Measurements from ENCODE around the gene PMP22. TPM values are rescaled to one million over a fixed set of nuclear protein-coding genes. Genes with fewer than 3 reads are reported as not detected.

The PMP22 gene
- total RNA-seq, 1 donor from 2014 or later = not detected

DNA sequence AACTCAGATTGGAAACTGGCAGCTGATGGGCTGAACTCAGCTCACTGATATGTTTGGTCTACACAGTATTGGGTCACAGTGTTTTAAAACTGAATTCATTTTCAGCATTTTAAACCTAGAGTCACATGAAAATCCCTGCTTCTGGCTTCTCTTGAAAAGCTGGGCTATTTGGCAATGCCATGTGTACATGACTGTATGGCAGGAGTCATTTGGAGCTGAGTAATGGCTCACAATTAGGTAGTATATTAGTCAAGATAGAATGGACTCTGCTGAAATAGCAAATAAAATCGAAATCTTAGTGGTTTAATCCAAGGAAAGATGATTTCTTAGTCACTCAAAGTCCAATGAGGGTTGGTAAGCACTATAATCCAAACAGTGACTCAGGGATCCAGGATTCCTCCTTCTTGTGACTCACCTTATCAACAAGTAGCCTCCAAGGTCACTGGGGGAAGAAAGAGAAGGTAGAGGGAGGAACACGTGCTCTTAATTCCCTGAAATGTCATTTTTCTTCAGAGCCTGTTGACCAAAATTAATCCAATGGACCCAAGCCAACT, 13.9 kb upstream of the PMP22 start:
- Mint-ChIP-seq H3K36me3 (ENCODE audit: low read depth) (no peaks in the 10 kb centered on the region), H3K27me3 (peaks cover 6% of the 10 kb centered on the region), H3K4me1 (no peaks in the 10 kb centered on the region), H3K9me3 (no peaks in the 10 kb centered on the region), H3K27ac (no peak overlapping the region), H3K4me3 (no peak overlapping the region)
- no peak for DNase-seq
- ChIA-PET POLR2A (no interaction called here), CTCF (no interaction called here)
- TF ChIP-seq, protein P1, sequence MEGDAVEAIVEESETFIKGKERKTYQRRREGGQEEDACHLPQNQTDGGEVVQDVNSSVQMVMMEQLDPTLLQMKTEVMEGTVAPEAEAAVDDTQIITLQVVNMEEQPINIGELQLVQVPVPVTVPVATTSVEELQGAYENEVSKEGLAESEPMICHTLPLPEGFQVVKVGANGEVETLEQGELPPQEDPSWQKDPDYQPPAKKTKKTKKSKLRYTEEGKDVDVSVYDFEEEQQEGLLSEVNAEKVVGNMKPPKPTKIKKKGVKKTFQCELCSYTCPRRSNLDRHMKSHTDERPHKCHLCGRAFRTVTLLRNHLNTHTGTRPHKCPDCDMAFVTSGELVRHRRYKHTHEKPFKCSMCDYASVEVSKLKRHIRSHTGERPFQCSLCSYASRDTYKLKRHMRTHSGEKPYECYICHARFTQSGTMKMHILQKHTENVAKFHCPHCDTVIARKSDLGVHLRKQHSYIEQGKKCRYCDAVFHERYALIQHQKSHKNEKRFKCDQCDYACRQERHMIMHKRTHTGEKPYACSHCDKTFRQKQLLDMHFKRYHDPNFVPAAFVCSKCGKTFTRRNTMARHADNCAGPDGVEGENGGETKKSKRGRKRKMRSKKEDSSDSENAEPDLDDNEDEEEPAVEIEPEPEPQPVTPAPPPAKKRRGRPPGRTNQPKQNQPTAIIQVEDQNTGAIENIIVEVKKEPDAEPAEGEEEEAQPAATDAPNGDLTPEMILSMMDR (IDR thresholded peaks at IDR 0.05) = no peak
- no peak for ATAC-seq (ENCODE audit: low read depth)
- intact Hi-C loops (cut with micrococcal nuclease) = no loop called here

DNA sequence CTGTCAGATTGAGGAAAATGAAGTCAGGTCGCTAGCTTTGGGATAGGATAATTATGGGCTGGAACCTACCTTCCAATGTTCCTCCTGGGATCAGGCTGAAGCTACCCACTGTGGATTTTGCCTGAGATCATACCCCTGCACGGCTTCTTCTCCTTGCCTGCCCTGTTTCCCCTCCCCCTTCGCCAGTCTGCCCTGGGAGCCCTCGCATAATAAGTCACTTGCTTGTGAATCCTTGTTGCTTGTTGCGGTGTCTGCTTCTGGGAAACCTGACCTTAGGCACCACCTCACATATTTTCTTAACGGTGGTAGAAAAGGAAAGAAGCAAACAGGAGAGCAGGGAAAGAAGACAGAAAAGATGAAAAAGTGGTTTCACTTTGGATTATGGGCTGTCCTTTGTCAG, 13.3 kb upstream of the PMP22 start:
- CTCF ChIA-PET = no interaction called here
- no peak overlapping the region for H3K4me3 Mint-ChIP-seq
- TF ChIP-seq, protein P1 (IDR thresholded peaks at IDR 0.05) = no peak

DNA sequence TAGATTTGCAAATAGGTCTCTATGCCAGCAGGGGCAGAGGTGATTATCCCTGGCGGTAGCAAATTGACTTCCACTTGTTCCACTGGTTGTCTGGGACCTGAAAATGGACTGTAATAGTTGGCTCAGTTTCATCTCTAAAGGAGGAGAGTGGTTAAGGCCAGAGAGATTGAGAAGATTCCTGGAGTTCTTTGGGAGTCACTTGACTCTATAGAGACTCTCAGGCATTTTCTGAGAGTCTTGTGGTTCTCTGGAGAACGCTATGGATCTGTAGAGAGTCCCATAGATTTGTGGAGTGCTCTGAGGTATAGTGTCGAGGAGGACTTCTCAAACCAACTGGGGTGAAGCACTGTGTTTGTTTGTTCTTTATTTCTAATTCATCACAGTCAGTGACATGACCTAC, 8.9 kb upstream of the PMP22 start:
- ChIA-PET CTCF (interaction anchor here (1.5 kb wide), 1 partner anchor 16 kb away, joined by 3 read pairs; no protein-coding TSS in a partner anchor), POLR2A (no interaction called here)
- Mint-ChIP-seq H3K27ac (no peak overlapping the region), H3K27me3 (peaks cover 4% of the 10 kb centered on the region), H3K4me3 (no peak overlapping the region), H3K9me3 (no peaks in the 10 kb centered on the region), H3K36me3 (ENCODE audit: low read depth) (no peaks in the 10 kb centered on the region), H3K4me1 (no peaks in the 10 kb centered on the region)
- ATAC-seq (ENCODE audit: low read depth) (no peak), DNase-seq (no peak)
- TF ChIP-seq, protein P1 (IDR thresholded peaks at IDR 0.05) = no peak
- intact Hi-C loops (cut with micrococcal nuclease) = no loop called here

More for the DNA sequence above, 13.3 kb upstream of the PMP22 start:
- Mint-ChIP-seq H3K27me3 (peaks cover 6% of the 10 kb centered on the region), H3K9me3 (no peaks in the 10 kb centered on the region), H3K36me3 (ENCODE audit: low read depth) (no peaks in the 10 kb centered on the region), H3K4me1 (no peaks in the 10 kb centered on the region), H3K27ac (no peak overlapping the region)
- ATAC-seq (ENCODE audit: low read depth) (no peak), DNase-seq (no peak)
- intact Hi-C loops (cut with micrococcal nuclease) = no loop called here
- POLR2A ChIA-PET = no interaction called here

DNA sequence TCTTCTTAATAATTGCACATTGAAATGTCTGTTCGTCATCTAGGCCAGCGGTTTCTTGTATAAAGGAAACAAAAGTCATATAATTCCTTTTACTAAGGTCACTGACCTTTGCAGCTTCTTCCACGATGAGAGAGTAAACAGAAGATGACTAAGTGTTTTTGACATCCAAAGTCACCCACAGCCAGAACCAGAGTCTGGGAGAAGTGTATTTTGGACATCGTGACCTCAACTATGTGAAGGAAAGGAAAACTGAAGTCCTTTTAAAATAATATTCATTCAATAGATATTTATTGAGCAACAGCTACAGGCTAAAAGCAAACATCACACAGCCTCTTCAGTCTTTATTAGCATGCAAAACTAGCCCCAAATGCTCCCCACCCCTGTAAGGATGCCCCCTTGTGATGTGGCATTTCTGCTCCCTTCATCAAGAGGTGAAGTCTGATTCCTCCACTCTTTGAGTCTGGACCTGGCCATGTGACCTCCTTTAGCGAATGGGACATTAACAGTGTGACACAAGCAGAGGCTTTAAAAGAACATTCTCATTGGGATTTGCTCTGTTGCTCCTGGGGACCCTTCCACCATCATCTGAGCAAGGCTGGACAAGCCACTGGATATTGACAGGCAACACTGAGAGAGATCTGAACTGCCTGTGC, 8.1 kb upstream of the PMP22 start:
- TF ChIP-seq, protein P1 (IDR thresholded peaks at IDR 0.05) = no peak
- CTCF ChIA-PET = no interaction called here
- H3K9me3 Mint-ChIP-seq = no peaks in the 10 kb centered on the region
- intact Hi-C loops (cut with micrococcal nuclease) = no loop called here
- H3K27me3 Mint-ChIP-seq = no peaks in the 10 kb centered on the region
- no peaks in the 10 kb centered on the region for H3K36me3 Mint-ChIP-seq (ENCODE audit: low read depth)
- DNase-seq = no peak
- no peak overlapping the region for H3K4me3 Mint-ChIP-seq
- no peak for ATAC-seq (ENCODE audit: low read depth)
- POLR2A ChIA-PET = no interaction called here
- H3K27ac Mint-ChIP-seq = no peak overlapping the region
- no peaks in the 10 kb centered on the region for H3K4me1 Mint-ChIP-seq

DNA sequence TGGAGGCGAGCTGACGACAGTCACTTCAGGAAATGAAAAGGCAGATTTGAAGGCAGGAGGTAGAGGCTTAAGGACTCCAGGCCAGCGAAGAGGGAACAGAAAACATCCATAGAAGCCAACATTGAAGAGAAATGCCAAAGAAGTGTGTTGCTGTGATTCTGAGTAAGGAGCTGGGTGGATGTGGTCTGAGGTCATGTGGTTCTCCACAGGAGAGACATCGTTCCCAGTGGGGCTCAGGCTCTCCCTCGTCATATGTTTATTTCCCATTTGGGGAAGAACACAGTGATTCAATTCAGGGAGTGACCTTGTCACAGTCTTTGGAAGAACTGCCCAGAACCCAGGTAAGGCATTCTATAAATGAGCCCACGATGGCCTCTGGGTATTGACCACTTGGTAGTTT, 6.6 kb upstream of the PMP22 start:
- TF ChIP-seq, protein P1 (IDR thresholded peaks at IDR 0.05) = no peak
- no peak for DNase-seq
- ATAC-seq (ENCODE audit: low read depth) = no peak
- no peak overlapping the region for H3K4me3 Mint-ChIP-seq
- H3K36me3 Mint-ChIP-seq (ENCODE audit: low read depth) = no peaks in the 10 kb centered on the region
- peaks cover 3% of the 10 kb centered on the region for H3K27me3 Mint-ChIP-seq
- H3K4me1 Mint-ChIP-seq = no peaks in the 10 kb centered on the region
- ChIA-PET POLR2A (no interaction called here), CTCF (no interaction called here)
- intact Hi-C loops (cut with micrococcal nuclease) = no loop called here
- no peak overlapping the region for H3K27ac Mint-ChIP-seq
- no peaks in the 10 kb centered on the region for H3K9me3 Mint-ChIP-seq

Measured in activated B cell treated with CpG ODN at 0.5 μM for 24 hours (primary cell).